Tibial nerve (tissue), 4 donors: ENCODE measurements around the gene PPFIA2. TPM values are rescaled to one million over a fixed set of nuclear protein-coding genes. Genes with fewer than 3 reads are reported as not detected.

ENCODE experiments used
- DNase-seq, 2 donors: peaks; one replicate each; pipeline ENCODE4 v3.0.0-alpha.2; 2019; ENCODE audit warnings: low spot score in 2 of 2
- H3K27ac ChIP-seq, 4 donors: fragments of 200-600 bp; sonication (generic) in 3 of 4; one replicate each; pipeline ENCODE4 v1.5.1; 2017 to 2019; ENCODE audit warnings: mild to moderate bottlenecking in 1 of 4
- H3K27me3 ChIP-seq, 2 donors: fragments of 200-600 bp; sonication (generic) in 1 of 2; one replicate each; pipeline versions ENCODE4 v1.5.1 to v1.6.0; 2017 to 2019
- H3K36me3 ChIP-seq, 3 donors: fragments of 200-600 bp; sonication (generic); one replicate each; pipeline ENCODE4 v1.5.1; 2018 to 2019
- H3K4me1 ChIP-seq, 4 donors: fragments of 200-600 bp; sonication (generic) in 3 of 4; one replicate each; pipeline ENCODE4 v1.5.1; 2017 to 2019
- H3K4me3 ChIP-seq, 4 donors: fragments of 200-600 bp; sonication (generic) in 3 of 4; one replicate each; pipeline ENCODE4 v1.5.1; 2017 to 2019; ENCODE audit warnings: mild to moderate bottlenecking in 1 of 4, moderate library complexity in 1 of 4
- H3K9me3 ChIP-seq, 4 donors: fragments of 200-600 bp; sonication (generic) in 3 of 4; one replicate each; pipeline ENCODE4 v1.5.1; 2017 to 2019
- CTCF ChIP-seq, 5 experiments: fragments of 200-600 bp in 3 of 5; fragments of 450-650 bp in 2 of 5; sonication (generic) in 3 of 5; IDR thresholded peaks; one replicate each; pipeline ENCODE4 v1.5.1; 2016 to 2019; ENCODE audit warnings: antibody characterized with exemption in 5 of 5, mild to moderate bottlenecking in 3 of 5, moderate library complexity in 2 of 5
- EP300 ChIP-seq, 2 donors: sonication (generic); formaldehyde crosslinking; IDR thresholded peaks; one replicate each; pipeline ENCODE4 v1.6.1; 2017; ENCODE audit warnings: antibody characterized with exemption in 2 of 2, mild to moderate bottlenecking in 1 of 2
- POLR2A ChIP-seq, 2 donors: fragments of 450-650 bp; IDR thresholded peaks; one replicate each; pipeline ENCODE4 v1.6.1; 2017; ENCODE audit warnings: antibody characterized with exemption in 2 of 2, mild to moderate bottlenecking in 2 of 2, moderate library complexity in 2 of 2
- WGBS, 2 donors: methylation state at CpG; one replicate each; pipeline ENCODE4 v1.1.5; 2018; 5-methylcytosine and 5-hydroxymethylcytosine counted together
- total RNA-seq, 4 donors: library from RNA; depleted of rRNA; stranded (reverse); fragments of >200 nt; gene quantifications; one replicate each; pipeline ENCODE4 v1.1.0, GENCODE V29; 2016

The PPFIA2 gene
- total RNA-seq, 4 donors from 2014 or later = 5.5 to 20.3 (median 13.2) TPM

- TF ChIP-seq POLR2A (IDR thresholded peaks at IDR 0.05) (no peak), CTCF (IDR thresholded peaks at IDR 0.05) (no peak), EP300 (IDR thresholded peaks at IDR 0.05) (no peak)
- Histone ChIP-seq H3K27me3 (no peaks in the 10 kb centered on the region), H3K9me3 (no peaks in the 10 kb centered on the region), H3K4me1 (no peaks in the 10 kb centered on the region), H3K4me3 (no peak overlapping the region), H3K36me3 (no peaks in the 10 kb centered on the region), H3K27ac (no peak overlapping the region)
- DNase-seq = no peak
- 36 to 49% methylated on average over 2 of the region's 2 CpGs for WGBS, 2 donors
Measured at GRCh38 chr12:81564237-81564636, 194.9 kb downstream of the PPFIA2 start.

- Histone ChIP-seq H3K4me1 (no peaks in the 10 kb centered on the region), H3K4me3 (no peak overlapping the region), H3K27me3 (no peaks in the 10 kb centered on the region), H3K36me3 (no peaks in the 10 kb centered on the region), H3K9me3 (no peaks in the 10 kb centered on the region), H3K27ac (no peak overlapping the region)
- TF ChIP-seq POLR2A (IDR thresholded peaks at IDR 0.05) (no peak), EP300 (IDR thresholded peaks at IDR 0.05) (no peak), CTCF (IDR thresholded peaks at IDR 0.05) (no peak)
- WGBS, 2 donors = 56 to 57% methylated on average over 1 of the region's 1 CpG
- DNase-seq = no peak
Measured at GRCh38 chr12:81558031-81558430, 201.1 kb downstream of the PPFIA2 start.

- Histone ChIP-seq H3K9me3 (no peaks in the 10 kb centered on the region), H3K27ac (no peak overlapping the region), H3K36me3 (no peaks in the 10 kb centered on the region), H3K4me3 (no peak overlapping the region), H3K4me1 (no peaks in the 10 kb centered on the region), H3K27me3 (no peaks in the 10 kb centered on the region)
- TF ChIP-seq POLR2A (IDR thresholded peaks at IDR 0.05) (no peak), EP300 (IDR thresholded peaks at IDR 0.05) (no peak), CTCF (IDR thresholded peaks at IDR 0.05) (no peak)
- WGBS, 2 donors = 88 to 95% methylated on average over 5 of the region's 5 CpGs
- no peak for DNase-seq
Measured at GRCh38 chr12:81546811-81547210, 212.3 kb downstream of the PPFIA2 start.

GRCh38 chr12:81543621-81544139, 215.5 kb downstream of the PPFIA2 start:
- no peak overlapping the region for H3K27ac ChIP-seq
- no peaks in the 10 kb centered on the region for H3K9me3 ChIP-seq
- WGBS, 2 donors = 55 to 60% methylated on average over 4 of the region's 4 CpGs
- H3K27me3 ChIP-seq = no peaks in the 10 kb centered on the region
- H3K4me1 ChIP-seq = no peaks in the 10 kb centered on the region
- no peak overlapping the region for H3K4me3 ChIP-seq
- no peaks in the 10 kb centered on the region for H3K36me3 ChIP-seq
- TF ChIP-seq POLR2A (IDR thresholded peaks at IDR 0.05) (no peak), CTCF (IDR thresholded peaks at IDR 0.05) (no peak), EP300 (IDR thresholded peaks at IDR 0.05) (no peak)
- no peak for DNase-seq

- no peaks in the 10 kb centered on the region for H3K36me3 ChIP-seq
- WGBS, 2 donors = 74 to 76% methylated on average over 4 of the region's 4 CpGs
- no peaks in the 10 kb centered on the region for H3K27me3 ChIP-seq
- H3K27ac ChIP-seq = no peak overlapping the region
- no peak for DNase-seq
- H3K9me3 ChIP-seq = no peaks in the 10 kb centered on the region
- no peaks in the 10 kb centered on the region for H3K4me1 ChIP-seq
- TF ChIP-seq POLR2A (IDR thresholded peaks at IDR 0.05) (no peak), EP300 (IDR thresholded peaks at IDR 0.05) (no peak), CTCF (IDR thresholded peaks at IDR 0.05) (no peak)
- no peak overlapping the region for H3K4me3 ChIP-seq
Measured at GRCh38 chr12:81542065-81543010, 216.8 kb downstream of the PPFIA2 start.
